HFFc6 (cell line): Measurements from ENCODE around the gene SF1. TPM values are rescaled to one million over a fixed set of nuclear protein-coding genes. Genes with fewer than 3 reads are reported as not detected.

ENCODE experiments used
- DNase-seq: peaks from one replicate; pipeline ENCODE4 v3.0.0-alpha.2; 2018
- H3K27ac Mint-ChIP-seq: 2 replicates; pipeline ENCODE4 v1.8.0; 2020; ENCODE audit warnings: mild to moderate bottlenecking, mixed read lengths
- H3K27me3 Mint-ChIP-seq: 2 replicates; pipeline ENCODE4 v1.8.0; 2021; ENCODE audit warnings: mild to moderate bottlenecking, moderate library complexity, mixed read lengths; ENCODE audit not compliant: insufficient read depth
- H3K36me3 Mint-ChIP-seq: 2 replicates; pipeline ENCODE4 v1.8.0; 2021; ENCODE audit warnings: low read depth, mixed read lengths
- H3K4me1 Mint-ChIP-seq: 2 replicates; pipeline ENCODE4 v1.8.0; 2020; ENCODE audit warnings: low read depth, mixed read lengths
- H3K4me3 Mint-ChIP-seq: 2 replicates; pipeline ENCODE4 v1.8.0; 2020; ENCODE audit warnings: mild to moderate bottlenecking, moderate library complexity, mixed read lengths
- H3K9me3 Mint-ChIP-seq: 2 replicates; pipeline ENCODE4 v1.8.0; 2020; ENCODE audit warnings: mild to moderate bottlenecking, mixed read lengths
- total RNA-seq, 6 experiments: library from RNA; stranded (reverse); fragmentation: NEBNext Ultra II Directional; extraction: Animal tissue kit (Norgen Biotek cat#: 25700); gene quantifications; 2 replicates in 1 of 6; 3 replicates in 5 of 6; pipeline ENCODE4 v1.2.3, GENCODE V29; 2021
- TF ChIP-seq, protein P1 (sequence below): fragments of 200-600 bp; sonication (generic); IDR thresholded peaks from 2 replicates; pipeline ENCODE4 v1.5.0; 2021; ENCODE audit warnings: antibody characterized with exemption, mild to moderate bottlenecking

Gene SF1
- total RNA-seq, 6 experiments from 2014 or later: 195 to 244 (median 208) TPM

DNA sequence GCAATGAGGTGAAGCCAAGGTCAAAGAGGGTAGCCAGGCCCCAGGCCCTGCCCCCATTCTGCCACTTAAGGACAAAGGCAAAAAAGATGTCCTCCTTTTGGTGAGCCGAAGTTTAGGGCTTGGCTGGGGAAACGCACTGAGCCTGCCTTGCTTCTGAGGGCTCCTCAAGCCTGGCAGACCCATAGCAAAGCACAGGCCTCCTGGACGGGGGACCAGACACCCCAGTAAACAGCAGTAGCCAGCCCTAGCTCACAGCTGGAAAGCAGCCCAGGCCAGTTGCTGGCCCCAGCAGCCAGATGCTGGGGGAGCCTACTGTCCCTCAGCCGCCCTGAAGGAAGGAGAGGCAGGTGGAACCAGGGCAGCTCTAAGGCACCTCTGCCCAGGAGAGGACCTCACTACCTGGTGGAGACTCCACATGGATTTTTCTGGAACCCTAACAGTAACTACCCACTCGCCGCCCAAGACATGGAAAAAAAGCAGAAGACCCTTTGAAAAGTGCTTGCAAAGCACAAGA lies 14.8 kb downstream of the SF1 start:
- DNase-seq: no peak
- peaks cover 9% of the 10 kb centered on the region for H3K27me3 Mint-ChIP-seq
- peaks cover 48% of the 10 kb centered on the region for H3K36me3 Mint-ChIP-seq
- H3K4me3 Mint-ChIP-seq: peak overlapping the region; percentile 24; the same call in 1 of the 2 replicates
- TF ChIP-seq, protein P1, sequence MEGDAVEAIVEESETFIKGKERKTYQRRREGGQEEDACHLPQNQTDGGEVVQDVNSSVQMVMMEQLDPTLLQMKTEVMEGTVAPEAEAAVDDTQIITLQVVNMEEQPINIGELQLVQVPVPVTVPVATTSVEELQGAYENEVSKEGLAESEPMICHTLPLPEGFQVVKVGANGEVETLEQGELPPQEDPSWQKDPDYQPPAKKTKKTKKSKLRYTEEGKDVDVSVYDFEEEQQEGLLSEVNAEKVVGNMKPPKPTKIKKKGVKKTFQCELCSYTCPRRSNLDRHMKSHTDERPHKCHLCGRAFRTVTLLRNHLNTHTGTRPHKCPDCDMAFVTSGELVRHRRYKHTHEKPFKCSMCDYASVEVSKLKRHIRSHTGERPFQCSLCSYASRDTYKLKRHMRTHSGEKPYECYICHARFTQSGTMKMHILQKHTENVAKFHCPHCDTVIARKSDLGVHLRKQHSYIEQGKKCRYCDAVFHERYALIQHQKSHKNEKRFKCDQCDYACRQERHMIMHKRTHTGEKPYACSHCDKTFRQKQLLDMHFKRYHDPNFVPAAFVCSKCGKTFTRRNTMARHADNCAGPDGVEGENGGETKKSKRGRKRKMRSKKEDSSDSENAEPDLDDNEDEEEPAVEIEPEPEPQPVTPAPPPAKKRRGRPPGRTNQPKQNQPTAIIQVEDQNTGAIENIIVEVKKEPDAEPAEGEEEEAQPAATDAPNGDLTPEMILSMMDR: no peak
- H3K9me3 Mint-ChIP-seq: no peaks in the 10 kb centered on the region
- H3K4me1 Mint-ChIP-seq: peaks cover 34% of the 10 kb centered on the region
- H3K27ac Mint-ChIP-seq: peak overlapping the region; percentile 75

DNA sequence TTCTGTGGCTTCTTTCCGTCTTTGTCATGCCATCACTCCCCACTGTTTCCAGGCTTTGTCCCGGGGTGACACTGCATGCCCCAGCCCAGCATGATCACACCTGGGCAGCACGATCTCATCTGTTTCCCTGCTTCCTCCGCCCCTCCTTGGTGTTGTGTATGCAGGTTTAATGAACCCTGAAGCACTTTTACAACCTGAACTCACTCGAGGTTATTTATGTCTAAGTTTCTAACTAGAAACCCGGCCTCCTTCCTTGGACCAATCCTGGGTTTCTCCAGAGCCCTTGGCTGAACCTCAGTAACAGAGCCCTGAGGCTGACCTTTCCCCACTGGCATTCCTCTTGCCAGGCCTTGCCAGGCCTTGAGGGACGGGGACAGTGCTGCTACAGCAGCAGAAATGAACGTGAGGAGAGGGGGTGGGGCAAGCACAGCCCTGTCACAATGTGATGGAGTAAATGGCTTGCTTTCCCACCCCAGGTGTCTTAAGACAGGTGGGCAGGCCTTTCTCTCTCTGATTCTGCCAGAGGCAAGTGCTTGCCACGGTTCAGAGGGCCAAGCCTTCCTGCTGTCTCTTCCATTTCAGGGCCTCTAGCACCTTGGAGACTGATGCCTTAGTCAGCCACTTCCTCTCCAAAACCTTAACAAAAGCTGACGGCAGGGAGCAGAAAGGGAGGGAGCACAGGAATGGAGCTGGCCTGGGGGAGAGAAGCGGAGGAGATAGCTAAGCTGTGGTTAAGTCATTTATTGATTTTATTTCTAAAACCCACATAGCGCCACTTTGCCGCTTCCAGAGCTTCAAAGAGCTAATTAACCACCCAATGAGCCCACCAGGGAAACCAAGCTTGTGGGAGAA lies 15.4 kb downstream of the SF1 start:
- Mint-ChIP-seq H3K4me1 (peaks cover 34% of the 10 kb centered on the region), H3K27me3 (peaks cover 9% of the 10 kb centered on the region), H3K4me3 (peak overlapping the region; percentile 24; the same call in 1 of the 2 replicates), H3K27ac (peak overlapping the region; percentile 75), H3K36me3 (peaks cover 41% of the 10 kb centered on the region), H3K9me3 (no peaks in the 10 kb centered on the region)
- TF ChIP-seq, protein P1: no peak
- DNase-seq: peak; percentile 59

- TF ChIP-seq, protein P1: no peak
- no peaks in the 10 kb centered on the region for H3K9me3 Mint-ChIP-seq
- peak overlapping the region; percentile 75 for H3K27ac Mint-ChIP-seq
- no peak for DNase-seq
- peaks cover 9% of the 10 kb centered on the region for H3K27me3 Mint-ChIP-seq
- H3K4me3 Mint-ChIP-seq: peak overlapping the region; percentile 28
- peaks cover 34% of the 10 kb centered on the region for H3K4me1 Mint-ChIP-seq
- H3K36me3 Mint-ChIP-seq: peaks cover 37% of the 10 kb centered on the region
Measured at GRCh38 chr11:64762277-64762673, 16.1 kb downstream of the SF1 start.

DNA sequence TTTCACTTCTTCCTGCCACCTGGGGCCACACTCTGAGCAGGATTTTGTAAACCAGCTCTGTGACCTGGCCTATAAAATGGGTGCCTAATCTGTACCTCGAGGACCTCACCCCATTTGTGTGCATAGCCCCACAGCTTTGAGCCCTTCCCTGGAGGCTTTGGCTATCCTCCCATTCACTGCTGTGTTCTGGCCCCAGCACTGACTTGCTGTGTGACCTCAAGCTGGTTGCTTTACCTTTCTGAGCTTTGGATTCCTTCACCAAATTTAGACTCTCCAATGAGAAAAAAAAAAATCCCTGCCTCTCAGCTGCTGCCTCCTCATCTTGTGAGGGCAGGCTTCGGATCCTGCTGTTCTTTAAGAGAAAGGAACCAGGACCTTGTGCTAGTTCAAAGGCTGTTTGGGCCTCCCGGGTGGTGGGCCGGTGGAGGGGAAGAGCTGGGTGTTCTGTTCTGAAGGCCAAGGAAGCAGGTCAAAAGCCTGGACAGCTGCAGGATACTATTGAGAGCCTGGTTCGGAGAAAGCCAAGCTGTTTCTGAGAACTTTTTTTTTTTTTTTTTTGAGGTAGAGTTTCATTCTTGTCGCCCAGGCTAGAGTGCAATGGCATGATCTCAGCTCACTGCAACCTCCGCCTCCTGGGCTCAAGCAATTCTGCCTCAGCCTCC lies 17.5 kb downstream of the SF1 start:
- peak overlapping the region; percentile 13; the same call in 1 of the 2 replicates for H3K27ac Mint-ChIP-seq
- peaks cover 33% of the 10 kb centered on the region for H3K36me3 Mint-ChIP-seq
- peaks cover 8% of the 10 kb centered on the region for H3K27me3 Mint-ChIP-seq
- H3K4me1 Mint-ChIP-seq: peaks cover 34% of the 10 kb centered on the region
- H3K4me3 Mint-ChIP-seq: no peak overlapping the region
- TF ChIP-seq, protein P1: no peak
- no peaks in the 10 kb centered on the region for H3K9me3 Mint-ChIP-seq
- DNase-seq: no peak

GRCh38 chr11:64759722-64760719 lies 18.3 kb downstream of the SF1 start, which contains the start of gene PYGM:
PYGM (minus strand) TSS chr11:64759974; CDS start chr11:64759898, 76 bp downstream.
- no peak within 1 kb of the TSS for H3K4me3 Mint-ChIP-seq
- H3K9me3 Mint-ChIP-seq: no peaks in the 10 kb centered on the region
- H3K36me3 Mint-ChIP-seq: peaks cover 28% of the 10 kb centered on the region
- no peak within 1 kb of the TSS; the same call in 1 of the 2 replicates for H3K27ac Mint-ChIP-seq
- peaks cover 30% of the 10 kb centered on the region for H3K4me1 Mint-ChIP-seq
- no peak for DNase-seq
- TF ChIP-seq, protein P1: no peak
- H3K27me3 Mint-ChIP-seq: peaks cover 8% of the 10 kb centered on the region
